Measurements from ENCODE around the gene CNN2. TPM values are rescaled to one million over a fixed set of nuclear protein-coding genes. Genes with fewer than 3 reads are reported as not detected.
A peak's percentile ranks its signal among the peaks of the same experiment; 100 is the strongest.

The CNN2 gene
- total RNA-seq, 2 experiments from 2014 or later: 307 to 318 TPM

- peaks cover 9% of the 10 kb centered on the region for H3K36me3 Mint-ChIP-seq (ENCODE audit: low read depth)
- POLR2A ChIA-PET: no interaction called here
- no peaks in the 10 kb centered on the region for H3K27me3 Mint-ChIP-seq
- Histone ChIP-seq H3K27me3 (ENCODE audit: control insufficient read depth in 1 of 2, insufficient read depth in 2 of 2, low read length in 2 of 2) (no peaks in the 10 kb centered on the region), H3K4me1 (ENCODE audit: insufficient read depth, low read length) (peaks cover 28% of the 10 kb centered on the region), H3K27ac (ENCODE audit: low read depth in 1 of 2, low read length in 2 of 2) (no peak overlapping the region), H3K9me3 (ENCODE audit: control insufficient read depth in 1 of 2, insufficient read depth in 1 of 2, low read length in 2 of 2) (no peaks in the 10 kb centered on the region), H3K36me3 (ENCODE audit: insufficient read depth, low read length) (no peaks in the 10 kb centered on the region), H3K4me3 (ENCODE audit: low read length) (no peak overlapping the region)
- intact Hi-C loops (cut with DNase I, micrococcal nuclease): loop anchor here (5.0 kb wide), 2 partner anchors 118 to 212 kb away; no protein-coding TSS in a partner anchor
- CTCF ChIA-PET: no interaction called here
- DNase-seq (no peak), ATAC-seq (ENCODE audit: poor library complexity) (no peak)
- H3K27ac Mint-ChIP-seq: no peak overlapping the region
- H3K9me3 Mint-ChIP-seq: no peaks in the 10 kb centered on the region
- peaks cover 11% of the 10 kb centered on the region for H3K4me1 Mint-ChIP-seq (ENCODE audit: low read depth)
- TF ChIP-seq CTCF (IDR thresholded peaks at IDR 0.05): no peak
- no peak overlapping the region for H3K4me3 Mint-ChIP-seq
Observed at GRCh38 chr19:980133-980998, 46.0 kb upstream of the CNN2 start.

- H3K4me3 Mint-ChIP-seq: peak overlapping the region; percentile 67
- CTCF ChIA-PET: interaction anchor here (0.6 to 4.0 kb wide), 5 partner anchors 14 to 556 kb away, joined by 3 to 33 read pairs (median 9); no protein-coding TSS in a partner anchor
Observed at GRCh38 chr19:982567-983170, 43.7 kb upstream of the CNN2 start.

More at GRCh38 chr19:982567-983170, 43.7 kb upstream of the CNN2 start:
- Histone ChIP-seq H3K27ac (ENCODE audit: low read depth in 1 of 2, low read length in 2 of 2) (no peak overlapping the region), H3K27me3 (ENCODE audit: control insufficient read depth in 1 of 2, insufficient read depth in 2 of 2, low read length in 2 of 2) (no peaks in the 10 kb centered on the region), H3K4me3 (ENCODE audit: low read length) (no peak overlapping the region), H3K9me3 (ENCODE audit: control insufficient read depth in 1 of 2, insufficient read depth in 1 of 2, low read length in 2 of 2) (no peaks in the 10 kb centered on the region), H3K4me1 (ENCODE audit: insufficient read depth, low read length) (peaks cover 30% of the 10 kb centered on the region), H3K36me3 (ENCODE audit: insufficient read depth, low read length) (peaks cover 17% of the 10 kb centered on the region)
- POLR2A ChIA-PET: no interaction called here
- peaks cover 16% of the 10 kb centered on the region for H3K36me3 Mint-ChIP-seq (ENCODE audit: low read depth)
- peak overlapping the region; percentile 78 for H3K27ac Mint-ChIP-seq
- H3K4me1 Mint-ChIP-seq (ENCODE audit: low read depth): peaks cover 15% of the 10 kb centered on the region
- intact Hi-C loops (cut with DNase I, micrococcal nuclease): loop anchor here (1.0 to 5.0 kb wide), 7 partner anchors 19 to 212 kb away; partner anchors contain the start of gene CFD (in 1 of the 2)
- no peaks in the 10 kb centered on the region for H3K27me3 Mint-ChIP-seq
- peak; percentile 37 to 89 (median 68) for DNase-seq
- peak; percentile 78 for TF ChIP-seq CTCF (IDR thresholded peaks at IDR 0.05)
- peak; percentile 74 for ATAC-seq (ENCODE audit: poor library complexity)
- no peaks in the 10 kb centered on the region for H3K9me3 Mint-ChIP-seq
